CD14-positive monocyte (primary cell): ENCODE measurements around the gene NAP1L1. TPM values are rescaled to one million over a fixed set of nuclear protein-coding genes. Genes with fewer than 3 reads are reported as not detected.

Experiments used
- DNase-seq, 3 donors: peaks; one replicate each; pipeline ENCODE4 v3.0.0-alpha.2; 2011 to 2022
- H2AFZ ChIP-seq: 2 replicates; pipeline ENCODE4 v1.6.0; 2012; ENCODE audit warnings: mild to moderate bottlenecking, low read depth, low read length, inconsistent platforms; ENCODE audit not compliant: insufficient read depth, poor library complexity, severe bottlenecking
- H3K27ac ChIP-seq, 2 donors: 1 replicate in 1 of 2; 2 replicates in 1 of 2; pipeline ENCODE4 v1.5.1; 2012 to 2013; ENCODE audit warnings: low read length in 2 of 2, control low read depth in 1 of 2, inconsistent platforms in 1 of 2, low read depth in 1 of 2, mild to moderate bottlenecking in 1 of 2
- H3K27me3 ChIP-seq, 2 donors: one replicate each; pipeline versions ENCODE4 v1.6.0 to v1.6.1; 2011 to 2013; ENCODE audit warnings: low read length in 2 of 2; ENCODE audit not compliant: control insufficient read depth in 2 of 2, insufficient read depth in 2 of 2
- H3K36me3 ChIP-seq, 2 donors: replicated peaks in 1 of 2; 1 replicate in 1 of 2; 2 replicates in 1 of 2; pipeline versions ENCODE4 v1.5.1 to v1.6.1; 2012 to 2013; ENCODE audit warnings: low read length in 2 of 2, control low read depth in 1 of 2, inconsistent platforms in 1 of 2, mild to moderate bottlenecking in 1 of 2; ENCODE audit not compliant: insufficient read depth in 2 of 2, control insufficient read depth in 1 of 2
- H3K4me1 ChIP-seq, 2 donors: 1 replicate in 1 of 2; 2 replicates in 1 of 2; pipeline versions ENCODE4 v1.5.1 to v1.6.1; 2012 to 2013; ENCODE audit warnings: low read length in 2 of 2, control low read depth in 1 of 2, inconsistent platforms in 1 of 2, mild to moderate bottlenecking in 1 of 2, moderate library complexity in 1 of 2; ENCODE audit not compliant: insufficient read depth in 2 of 2, control insufficient read depth in 1 of 2
- H3K4me2 ChIP-seq: replicated peaks from 2 replicates; pipeline ENCODE3; 2012; ENCODE audit warnings: low read length, moderate library complexity, mild to moderate bottlenecking; ENCODE audit not compliant: poor library complexity, severe bottlenecking; ENCODE audit errors: extremely low read depth
- H3K4me3 ChIP-seq, 3 experiments: fragments of 200-600 bp in 1 of 3; sonication (generic) in 1 of 3; replicated peaks in 1 of 3; 1 replicate in 2 of 3; 2 replicates in 1 of 3; pipeline ENCODE4 v1.5.1; 2011 to 2013; ENCODE audit warnings: low read length in 3 of 3, mild to moderate bottlenecking in 3 of 3, control low read depth in 2 of 3, low read depth in 2 of 3, inconsistent platforms in 1 of 3, moderate library complexity in 1 of 3
- H3K79me2 ChIP-seq: 2 replicates; pipeline ENCODE4 v1.6.0; 2012; ENCODE audit warnings: mild to moderate bottlenecking, control low read depth, inconsistent platforms, low read length, moderate library complexity; ENCODE audit not compliant: insufficient read depth
- H3K9ac ChIP-seq: 2 replicates; pipeline ENCODE4 v1.6.0; 2017; ENCODE audit warnings: low read length, mild to moderate bottlenecking; ENCODE audit not compliant: insufficient read depth, poor library complexity, severe bottlenecking
- H3K9me3 ChIP-seq, 2 donors: replicated peaks in 1 of 2; 1 replicate in 1 of 2; 2 replicates in 1 of 2; pipeline versions ENCODE4 v1.5.1 to v1.6.1; 2012 to 2013; ENCODE audit warnings: low read length in 2 of 2, control low read depth in 1 of 2; ENCODE audit not compliant: control insufficient read depth in 1 of 2, insufficient read depth in 1 of 2
- H4K20me1 ChIP-seq: 2 replicates; pipeline ENCODE4 v1.6.0; 2012; ENCODE audit warnings: mild to moderate bottlenecking, low read length, control low read depth, moderate library complexity; ENCODE audit not compliant: insufficient read depth
- H3K27ac Mint-ChIP-seq, 7 donors: one replicate each; pipeline ENCODE4 v1.8.0; 2020; ENCODE audit warnings: mild to moderate bottlenecking in 7 of 7, mixed read lengths in 7 of 7, moderate library complexity in 6 of 7, inconsistent platforms in 2 of 7
- H3K27me3 Mint-ChIP-seq, 3 donors: one replicate each; pipeline ENCODE4 v1.8.0; 2021 to 2022; ENCODE audit warnings: low read depth in 3 of 3, mild to moderate bottlenecking in 3 of 3, mixed read lengths in 3 of 3, moderate library complexity in 3 of 3, inconsistent platforms in 1 of 3
- H3K36me3 Mint-ChIP-seq, 2 donors: one replicate each; pipeline ENCODE4 v1.8.0; 2020; ENCODE audit warnings: mixed read lengths in 2 of 2, inconsistent platforms in 1 of 2, mild to moderate bottlenecking in 1 of 2
- H3K4me1 Mint-ChIP-seq: one replicate; pipeline ENCODE4 v1.8.0; 2020; ENCODE audit warnings: mild to moderate bottlenecking, mixed read lengths
- H3K4me3 Mint-ChIP-seq, 2 donors: one replicate each; pipeline ENCODE4 v1.8.0; 2020; ENCODE audit warnings: mild to moderate bottlenecking in 2 of 2, mixed read lengths in 2 of 2, moderate library complexity in 1 of 2
- H3K9me3 Mint-ChIP-seq, 7 donors: one replicate each; pipeline ENCODE4 v1.8.0; 2020 to 2022; ENCODE audit warnings: mixed read lengths in 7 of 7, mild to moderate bottlenecking in 6 of 7, moderate library complexity in 6 of 7, inconsistent platforms in 2 of 7
- CTCF ChIP-seq: fragments of 200-600 bp; IDR thresholded peaks from one replicate; pipeline ENCODE4 v1.8.0; 2022; ENCODE audit warnings: antibody characterized with exemption, mild to moderate bottlenecking
- WGBS: methylation state at CpG from one replicate; pipeline ENCODE4 v1.1.5; 2013; ENCODE audit warnings: missing lambda C conversion rate; ENCODE audit not compliant: insufficient coverage; 5-methylcytosine and 5-hydroxymethylcytosine counted together
- intact Hi-C, 2 donors: fragments of 100-400 bp; cut with micrococcal nuclease; formaldehyde crosslinking; loops; one replicate each; pipeline versions ENCODE4 v1.15.0 to v1.15.1; 2023
- polyA plus RNA-seq, 3 donors: library from polyadenylated mRNA; depleted of rRNA in 1 of 3; unstranded in 2 of 3; stranded (reverse) in 1 of 3; fragments of 300-500 nt in 2 of 3; fragments of >200 nt in 1 of 3; fragmentation: Illumina TruSeq in 2 of 3; gene quantifications; 1 replicate in 2 of 3; 2 replicates in 1 of 3; pipeline ENCODE4 v1.2.3, GENCODE V29; 2012 to 2021

Gene NAP1L1
- polyA plus RNA-seq, 3 donors = 98.3 to 164 (median 111) TPM

- peaks cover 5% of the 10 kb centered on the region for H4K20me1 ChIP-seq
- Mint-ChIP-seq H3K36me3 (peaks cover 8 to 11% of the 10 kb centered on the region in 2 donors), H3K4me1 (peaks cover 23% of the 10 kb centered on the region), H3K4me3 (peak overlapping the region; percentile 96 to 97), H3K27ac (peak overlapping the region in 1 of 7 donors; percentile 91), H3K27me3 (peaks cover 54 to 67% (median 58%) of the 10 kb centered on the region in 3 donors), H3K9me3 (peaks cover 0 to 15% (median 7%) of the 10 kb centered on the region in 7 donors)
- peak overlapping the region; percentile 80 for H2AFZ ChIP-seq
- intact Hi-C loops = loop anchor here in 1 of 2 donors (10.0 kb wide), 2 partner anchors 76 to 546 kb away; partner anchors contain the start of gene GLIPR1
- no peaks in the 10 kb centered on the region for H3K36me3 ChIP-seq
- under 1% methylated on average over 26 of the region's 26 CpGs for WGBS
- H3K27me3 ChIP-seq = peaks cover 36 to 58% of the 10 kb centered on the region in 2 donors
- peak overlapping the region; percentile 79 for H3K9ac ChIP-seq
- no peak for DNase-seq
- H3K9me3 ChIP-seq = peaks cover 0 to 5% of the 10 kb centered on the region in 2 donors
- H3K4me3 ChIP-seq = peak overlapping the region; percentile 60 to 77 (median 64)
- peak overlapping the region; percentile 86 for H3K4me2 ChIP-seq
- no peaks in the 10 kb centered on the region for H3K79me2 ChIP-seq
- peaks cover 27 to 29% of the 10 kb centered on the region in 2 donors for H3K4me1 ChIP-seq
- H3K27ac ChIP-seq = peak overlapping the region in 1 of 2 donors; percentile 55
- no peak for TF ChIP-seq CTCF
Observed at GRCh38 chr12:76031081-76031413, 53.4 kb downstream of the NAP1L1 start.

DNA sequence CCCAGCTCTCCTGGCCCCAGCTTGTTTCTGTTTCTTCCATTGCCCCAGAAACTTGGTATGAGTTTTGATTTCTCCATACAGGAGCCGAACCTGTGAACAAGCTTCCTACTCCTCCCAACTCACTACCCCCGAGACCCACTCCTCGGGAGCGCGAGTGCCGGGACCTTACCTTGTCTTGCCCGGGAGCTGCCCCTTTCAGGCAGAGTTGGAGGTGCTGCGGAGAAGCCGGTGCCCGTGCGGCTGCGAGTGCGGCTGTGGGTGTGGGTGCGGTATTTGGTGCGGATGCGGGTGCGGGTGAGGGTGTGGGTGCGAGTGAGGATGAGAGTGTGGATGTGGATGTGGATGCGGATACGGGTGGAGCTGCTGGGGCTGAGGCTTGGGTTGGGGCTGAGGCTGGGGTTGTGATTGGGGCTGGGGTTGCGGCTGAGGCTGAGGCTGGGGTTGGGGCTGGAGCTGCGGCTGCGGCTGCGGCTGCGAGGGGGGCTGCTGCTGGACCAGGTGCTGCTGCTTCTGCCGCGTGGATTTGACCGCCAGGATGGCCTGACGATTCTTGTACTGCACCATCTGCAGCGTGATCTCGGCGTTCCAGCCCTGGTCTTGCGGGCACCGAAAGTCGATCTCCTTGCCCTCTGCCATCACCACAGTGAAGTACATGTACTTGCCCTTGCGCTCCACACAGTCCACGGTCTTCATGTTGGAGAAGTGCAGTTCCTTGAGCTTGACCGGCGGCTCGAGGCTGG is 54.0 kb downstream of the NAP1L1 start:
- Histone ChIP-seq H3K4me3 (peak overlapping the region; percentile 60 to 77 (median 64)), H3K27ac (peak overlapping the region in 1 of 2 donors; percentile 55), H2AFZ (peak overlapping the region; percentile 80), H3K79me2 (no peaks in the 10 kb centered on the region), H3K4me1 (peaks cover 27 to 29% of the 10 kb centered on the region in 2 donors), H4K20me1 (peaks cover 5% of the 10 kb centered on the region), H3K36me3 (no peaks in the 10 kb centered on the region), H3K27me3 (peaks cover 39 to 58% of the 10 kb centered on the region in 2 donors), H3K9ac (peak overlapping the region; percentile 79), H3K4me2 (peak overlapping the region; percentile 86), H3K9me3 (peaks cover 0 to 5% of the 10 kb centered on the region in 2 donors)
- peak; percentile 21 to 56 (median 44) for DNase-seq
- peaks cover 24% of the 10 kb centered on the region for H3K4me1 Mint-ChIP-seq
- H3K36me3 Mint-ChIP-seq = peaks cover 8 to 11% of the 10 kb centered on the region in 2 donors
- peak overlapping the region in 6 of 7 donors; percentile 25 to 91 (median 64) for H3K27ac Mint-ChIP-seq
- WGBS = under 1% methylated on average over 33 of the region's 40 CpGs
- intact Hi-C loops = loop anchor here in 1 of 2 donors (10.0 kb wide), 2 partner anchors 76 to 546 kb away; partner anchors contain the start of gene GLIPR1
- H3K27me3 Mint-ChIP-seq = peaks cover 54 to 67% (median 61%) of the 10 kb centered on the region in 3 donors
- H3K9me3 Mint-ChIP-seq = peaks cover 0 to 15% (median 7%) of the 10 kb centered on the region in 7 donors
- TF ChIP-seq CTCF = no peak
- H3K4me3 Mint-ChIP-seq = peak overlapping the region; percentile 96 to 97
